Lower leg skin (tissue), 4 donors: ENCODE data around the gene ZNF627. TPM values are rescaled to one million over a fixed set of nuclear protein-coding genes. Genes with fewer than 3 reads are reported as not detected.
"Not testable (repeated sequence)": the region's sequence is repeated elsewhere in the genome, so short reads cannot be mapped to it uniquely, and the experiment has no call there.

ENCODE experiments used
- DNase-seq, 2 donors: peaks; one replicate each; pipeline ENCODE4 v3.0.0-alpha.2; 2019; ENCODE audit warnings: low spot score in 2 of 2
- H3K4me3 ChIP-seq: fragments of 200-600 bp; sonication (generic); 2 replicates; pipeline ENCODE4 v1.5.1; 2017; ENCODE audit warnings: mild to moderate bottlenecking, low read depth; ENCODE audit not compliant: poor library complexity, severe bottlenecking
- CTCF ChIP-seq, 3 donors: fragments of 450-650 bp; IDR thresholded peaks; one replicate each; pipeline ENCODE4 v1.5.1; 2016; ENCODE audit warnings: antibody characterized with exemption in 3 of 3, mild to moderate bottlenecking in 3 of 3, moderate library complexity in 2 of 3
- POLR2A ChIP-seq, 2 donors: fragments of 450-650 bp; IDR thresholded peaks; one replicate each; pipeline ENCODE4 v1.6.1; 2016 to 2017; ENCODE audit warnings: antibody characterized with exemption in 2 of 2, mild to moderate bottlenecking in 1 of 2, moderate library complexity in 1 of 2
- WGBS, 2 donors: methylation state at CpG; one replicate each; pipeline ENCODE4 v1.1.5; 2018; 5-methylcytosine and 5-hydroxymethylcytosine counted together
- intact Hi-C: fragments of 100-400 bp; cut with DNase I; formaldehyde crosslinking; loops from one replicate; pipeline ENCODE4 v1.15.0; 2023; ENCODE audit warnings: low total_unique reads
- total RNA-seq, 4 donors: library from RNA; depleted of rRNA; stranded (reverse); fragments of >200 nt; gene quantifications; one replicate each; pipeline ENCODE4 v1.1.0, GENCODE V29; 2016

ZNF627 gene
- total RNA-seq, 4 donors from 2014 or later: 8.6 to 12.1 (median 11.2) TPM

DNA sequence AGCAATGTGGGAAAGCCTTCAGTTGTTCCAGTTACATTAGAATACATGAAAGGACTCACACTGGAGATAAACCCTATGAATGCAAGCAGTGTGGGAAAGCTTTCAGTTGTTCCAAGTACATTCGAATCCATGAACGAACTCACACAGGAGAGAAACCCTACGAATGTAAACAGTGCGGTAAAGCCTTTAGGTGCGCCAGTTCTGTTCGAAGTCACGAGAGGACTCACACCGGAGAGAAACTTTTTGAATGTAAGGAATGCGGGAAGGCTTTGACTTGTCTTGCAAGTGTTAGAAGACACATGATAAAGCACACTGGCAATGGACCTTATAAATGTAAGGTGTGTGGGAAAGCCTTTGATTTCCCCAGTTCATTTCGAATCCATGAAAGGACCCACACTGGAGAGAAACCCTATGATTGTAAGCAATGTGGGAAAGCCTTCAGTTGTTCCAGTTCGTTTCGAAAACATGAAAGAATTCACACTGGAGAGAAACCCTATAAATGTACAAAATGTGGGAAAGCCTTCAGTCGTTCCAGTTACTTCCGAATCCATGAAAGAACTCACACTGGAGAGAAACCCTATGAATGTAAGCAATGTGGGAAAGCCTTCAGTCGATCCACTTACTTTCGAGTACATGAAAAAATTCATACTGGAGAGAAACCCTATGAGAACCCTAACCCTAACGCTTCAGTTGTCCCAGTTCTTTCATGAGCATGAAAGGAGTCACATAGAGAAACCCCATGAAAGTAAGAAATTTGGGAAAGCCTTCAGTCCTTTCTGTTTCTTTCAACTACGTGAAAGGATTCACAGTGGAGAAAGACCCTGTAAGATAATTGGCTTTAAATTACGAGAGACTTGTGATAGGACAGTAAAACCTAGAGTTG lies 20.1 kb downstream of the ZNF627 start:
- no peak for TF ChIP-seq POLR2A (IDR thresholded peaks at IDR 0.05)
- no peak for TF ChIP-seq CTCF (IDR thresholded peaks at IDR 0.05)
- no peak overlapping the region for H3K4me3 ChIP-seq
- WGBS, 2 donors: 96 to 98% methylated on average over 19 of the region's 19 CpGs
- intact Hi-C loops: no loop called here
- DNase-seq: no peak

DNA sequence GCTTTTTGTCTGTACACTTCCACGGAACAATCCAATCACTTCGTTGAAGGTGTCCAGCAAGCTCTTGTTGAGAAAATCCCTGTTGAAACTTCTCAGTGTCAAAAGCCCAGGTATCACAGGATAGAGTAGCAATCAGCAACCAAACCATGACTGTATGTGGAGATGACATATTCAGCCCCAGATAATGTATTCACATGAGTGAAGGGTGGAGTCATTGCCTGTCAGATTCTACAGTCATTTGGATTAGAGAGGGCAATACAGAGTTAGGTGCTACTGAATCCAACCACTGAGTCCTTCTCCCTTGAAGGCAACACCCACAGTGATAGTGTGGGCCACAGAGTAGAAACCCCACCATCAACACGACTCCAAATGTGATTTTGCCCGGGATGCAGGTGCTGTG lies 23.3 kb downstream of the ZNF627 start:
- no peak for TF ChIP-seq CTCF (IDR thresholded peaks at IDR 0.05)
- no peak for TF ChIP-seq POLR2A (IDR thresholded peaks at IDR 0.05)

DNA sequence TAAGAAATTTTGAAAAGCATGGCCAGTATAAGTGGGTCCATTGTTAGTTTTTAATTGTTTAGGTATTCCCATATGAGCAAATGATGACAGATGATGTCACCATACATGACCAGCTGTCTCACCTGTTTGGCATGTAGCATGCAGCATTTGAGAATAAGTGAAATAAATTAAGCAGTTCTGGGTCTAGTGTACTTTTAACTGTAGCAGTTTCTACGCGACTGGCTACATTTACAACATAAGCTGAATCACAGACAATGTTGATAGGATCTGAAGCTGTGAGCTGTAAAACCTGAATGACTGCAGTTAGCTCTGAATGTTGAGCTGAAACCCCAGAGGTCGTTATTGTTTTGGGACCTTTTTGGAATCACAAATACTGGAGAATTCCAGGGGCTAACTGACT lies 25.1 kb downstream of the ZNF627 start:
- WGBS, 2 donors: 30 to 44% methylated on average over 3 of the region's 3 CpGs
- intact Hi-C loops, DNase-seq, H3K4me3 ChIP-seq: not testable (repeated sequence)

More for the DNA sequence above, 23.3 kb downstream of the ZNF627 start:
- 71 to 94% methylated on average over 4 of the region's 4 CpGs for WGBS, 2 donors
- H3K4me3 ChIP-seq: no peak overlapping the region
- intact Hi-C loops: no loop called here
- no peak for DNase-seq

DNA sequence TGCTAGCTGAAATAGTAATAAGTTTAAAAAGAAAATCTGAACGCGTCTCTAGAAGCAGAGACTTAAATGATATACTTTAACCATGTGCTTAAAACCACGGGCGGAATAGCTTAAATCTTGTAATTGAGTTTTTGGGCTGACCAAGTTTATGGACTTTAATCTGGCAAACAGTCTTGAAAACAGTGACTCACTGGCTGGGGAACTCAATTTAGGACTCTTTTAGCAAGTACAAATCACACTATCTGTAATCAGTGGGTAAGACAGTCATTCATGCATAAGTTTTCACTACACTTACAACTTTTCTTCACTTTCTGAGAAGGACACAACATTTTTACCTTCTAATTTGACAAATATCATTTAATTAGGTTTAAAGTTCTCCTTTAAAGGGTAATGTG lies 26.8 kb downstream of the ZNF627 start:
- TF ChIP-seq POLR2A (IDR thresholded peaks at IDR 0.05) (no peak), CTCF (IDR thresholded peaks at IDR 0.05) (no peak)
- 38 to 46% methylated on average over 4 of the region's 4 CpGs for WGBS, 2 donors
- intact Hi-C loops: no loop called here
- no peak for DNase-seq
- H3K4me3 ChIP-seq: no peak overlapping the region

GRCh38 chr19:11626252-11626651 lies 29.0 kb downstream of the ZNF627 start:
- TF ChIP-seq POLR2A (IDR thresholded peaks at IDR 0.05): no peak
- WGBS, 2 donors: 79 to 80% methylated on average over 15 of the region's 15 CpGs
- DNase-seq: no peak
- H3K4me3 ChIP-seq: no peak overlapping the region
- intact Hi-C loops: no loop called here

DNA sequence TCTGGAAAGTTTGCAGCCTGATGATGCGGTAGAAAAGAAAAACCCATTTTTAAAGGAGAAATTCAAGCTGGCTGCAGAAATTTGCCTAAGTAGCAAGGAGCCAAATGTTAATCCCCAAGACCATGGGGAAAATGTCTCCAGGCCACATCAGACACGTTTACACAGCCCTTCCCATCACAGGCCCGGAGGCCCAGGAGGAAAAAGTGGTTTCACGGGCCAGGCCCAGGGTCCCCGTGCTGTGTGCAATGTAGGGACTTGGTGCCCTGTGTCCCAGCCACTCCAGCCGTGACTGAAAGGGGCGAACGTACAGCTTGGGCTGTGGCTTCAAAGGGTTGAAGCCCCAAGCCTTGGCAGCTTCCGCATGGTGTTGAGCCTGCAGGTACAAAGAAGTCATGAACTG lies 35.9 kb downstream of the ZNF627 start:
- 77 to 85% methylated on average over 9 of the region's 9 CpGs for WGBS, 2 donors
- H3K4me3 ChIP-seq: no peak overlapping the region
- intact Hi-C loops: no loop called here
- DNase-seq: no peak
- TF ChIP-seq CTCF (IDR thresholded peaks at IDR 0.05): no peak
- TF ChIP-seq POLR2A (IDR thresholded peaks at IDR 0.05): no peak

DNA sequence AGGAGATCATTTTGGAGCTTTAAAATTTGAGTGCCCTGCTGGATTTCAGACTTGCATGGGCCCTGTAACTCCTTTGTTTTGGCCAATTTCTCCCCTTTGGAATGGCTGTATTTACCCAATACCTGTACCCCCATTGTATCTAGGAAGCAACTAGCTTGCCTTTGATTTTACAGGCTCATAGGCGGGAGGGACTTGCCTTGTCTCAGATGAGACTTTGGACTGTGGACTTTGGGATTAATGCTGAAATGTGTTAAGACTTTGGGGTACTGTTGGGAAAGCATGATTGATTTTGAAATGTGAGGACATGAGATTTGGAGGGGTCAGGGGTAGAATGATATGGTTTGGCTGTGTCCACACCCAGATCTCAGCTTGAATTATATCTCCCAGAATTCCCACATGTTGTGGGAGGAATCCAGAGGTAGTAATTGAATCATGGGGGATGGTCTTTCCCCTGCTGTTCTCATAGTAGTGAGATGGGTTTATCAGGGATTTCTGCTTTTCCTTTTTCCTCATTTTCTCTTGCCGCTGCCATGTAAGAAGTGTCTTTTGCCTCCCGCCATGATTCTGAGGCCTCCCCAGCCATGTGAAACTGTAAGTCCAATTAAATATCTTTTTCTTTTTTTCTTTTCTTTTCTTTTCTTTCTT lies 36.9 kb downstream of the ZNF627 start:
- intact Hi-C loops, DNase-seq, H3K4me3 ChIP-seq: not testable (repeated sequence)
- WGBS, 2 donors: 91 to 95% methylated on average over 3 of the region's 3 CpGs
